Left hindlimb (tissue), 1 donor: ENCODE data around the gene INVS.
A peak's percentile ranks its signal among the peaks of the same experiment; 100 is the strongest.
"Not testable (repeated sequence)": the region's sequence is repeated elsewhere in the genome, so short reads cannot be mapped to it uniquely, and the experiment has no call there.

Experiments used
- DNase-seq: peaks from one replicate; pipeline ENCODE4 v3.0.0-alpha.2; 2018

INVS gene

DNA sequence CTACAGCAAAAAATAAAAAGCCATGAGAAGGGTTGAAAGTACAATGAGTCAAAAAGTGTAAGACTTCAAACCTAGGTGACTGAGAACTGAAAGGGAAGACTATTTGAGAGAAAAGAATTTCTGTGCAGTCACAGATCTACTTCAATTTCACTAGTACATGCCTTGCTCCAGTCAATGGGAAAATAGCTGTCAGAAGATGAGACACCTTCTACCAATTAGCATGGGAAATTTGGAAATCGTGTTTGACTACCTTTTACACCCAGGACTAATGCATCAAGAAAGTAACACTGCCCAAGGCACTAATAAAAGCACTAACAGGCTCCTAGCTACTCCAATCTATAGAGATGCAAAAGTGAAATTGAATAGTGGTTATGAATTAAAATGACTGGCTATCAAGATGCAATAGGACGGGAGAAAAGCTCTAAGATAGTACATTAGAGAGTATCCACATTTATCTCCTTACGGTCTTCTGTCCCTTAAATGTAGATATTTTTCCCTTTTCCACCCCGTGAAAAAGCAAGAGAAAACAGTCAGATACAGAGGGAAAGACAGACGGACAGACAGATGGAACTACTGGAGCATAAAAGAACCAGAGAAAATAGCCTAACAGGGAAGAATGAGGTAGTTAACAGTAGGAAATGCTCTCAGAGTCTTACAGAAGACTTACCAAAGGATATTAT is 15.5 kb upstream of the INVS start:
- no peak for DNase-seq

DNA sequence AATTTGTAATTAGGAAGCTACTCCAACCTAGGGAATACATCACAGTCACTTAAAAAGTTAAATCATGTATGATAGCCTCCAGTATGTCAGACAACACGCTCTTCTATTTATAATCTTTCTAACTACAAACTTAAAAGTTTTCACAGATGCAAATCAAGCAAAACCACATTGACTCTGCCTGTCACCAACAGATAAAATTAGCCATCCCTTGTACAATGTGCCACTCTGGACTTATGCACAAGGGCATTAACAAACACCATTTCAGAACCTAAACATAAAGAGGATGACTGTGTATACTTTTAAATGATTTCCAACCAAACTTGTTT is 15.0 kb upstream of the INVS start:
- DNase-seq: no peak

DNA sequence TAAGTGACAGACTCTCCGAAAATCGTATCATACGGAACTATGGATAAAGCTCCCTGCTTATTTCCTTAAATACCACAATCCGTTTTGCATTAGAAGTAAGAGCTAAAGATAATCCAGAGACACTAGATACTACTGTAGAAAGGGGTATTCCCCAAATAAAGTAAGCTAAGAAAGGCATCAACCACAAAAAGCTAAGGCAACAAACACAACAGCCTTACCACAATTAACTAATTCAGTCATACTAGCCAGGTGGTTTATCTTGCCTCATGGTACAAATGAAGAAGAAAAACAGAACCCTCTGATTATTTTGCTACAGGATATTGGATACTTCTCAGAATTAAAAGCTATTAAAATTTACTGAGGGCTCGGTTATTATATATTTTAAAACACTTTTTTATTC is 14.3 kb upstream of the INVS start:
- no peak for DNase-seq

DNA sequence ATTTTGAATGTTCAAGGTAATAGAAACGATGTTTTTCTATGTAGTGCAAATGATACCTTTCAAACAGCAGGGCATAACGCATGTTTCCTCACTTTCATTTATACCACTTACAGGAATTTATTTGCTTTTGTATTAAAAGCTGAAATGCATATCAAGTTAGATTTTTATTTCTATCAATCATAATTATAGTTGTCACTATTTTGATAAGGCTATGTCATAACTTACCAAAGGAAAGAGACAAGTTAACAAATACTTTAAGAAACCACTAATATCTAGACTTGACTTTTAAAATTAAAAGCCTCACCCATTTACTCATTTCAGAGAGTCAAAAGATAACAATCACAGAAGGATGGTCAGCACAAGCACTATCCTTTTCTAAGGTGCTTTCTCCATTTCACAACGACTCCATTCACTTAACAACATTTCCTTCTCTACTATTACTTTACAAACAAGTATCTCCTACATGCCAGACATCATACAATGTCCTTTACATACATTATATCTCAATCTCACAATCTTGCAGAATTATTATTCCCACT is 12.9 kb upstream of the INVS start:
- no peak for DNase-seq

DNA sequence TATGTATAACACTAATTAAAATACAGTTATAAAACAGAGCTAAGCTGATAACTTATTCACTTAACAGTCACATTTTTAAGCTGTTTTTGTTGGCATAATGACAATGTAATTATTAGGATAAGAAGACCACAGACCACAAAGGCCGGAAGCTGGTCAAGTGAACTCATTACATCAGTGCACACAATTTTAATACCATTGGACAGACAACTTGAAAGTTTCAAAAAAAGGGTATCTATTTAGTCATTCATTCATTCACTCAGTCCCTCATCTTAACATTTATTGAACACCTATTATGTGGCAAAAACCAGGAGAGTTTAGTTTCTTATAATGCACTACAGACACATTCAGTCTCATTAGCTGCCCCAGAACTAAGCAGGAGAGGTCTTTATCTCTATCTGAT is 11.8 kb upstream of the INVS start:
- DNase-seq: no peak

DNA sequence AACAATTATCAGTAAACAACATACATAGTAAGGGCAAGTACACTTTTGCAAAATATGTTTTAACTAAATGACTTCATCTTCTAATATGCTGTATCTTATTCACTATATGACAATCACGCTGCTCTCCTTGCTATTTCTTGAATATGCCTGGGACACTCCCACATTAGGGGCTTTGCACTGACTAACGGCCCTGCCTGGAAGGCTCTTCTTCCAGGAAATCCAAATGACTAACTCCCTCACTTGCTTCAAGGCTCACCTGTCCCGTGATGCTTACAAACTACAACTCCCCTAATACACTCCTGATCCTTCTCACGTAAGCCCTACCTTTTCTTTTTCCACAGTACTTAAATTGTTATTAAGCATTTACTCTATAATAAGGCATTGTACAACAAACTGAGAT is 10.8 kb upstream of the INVS start:
- no peak for DNase-seq

DNA sequence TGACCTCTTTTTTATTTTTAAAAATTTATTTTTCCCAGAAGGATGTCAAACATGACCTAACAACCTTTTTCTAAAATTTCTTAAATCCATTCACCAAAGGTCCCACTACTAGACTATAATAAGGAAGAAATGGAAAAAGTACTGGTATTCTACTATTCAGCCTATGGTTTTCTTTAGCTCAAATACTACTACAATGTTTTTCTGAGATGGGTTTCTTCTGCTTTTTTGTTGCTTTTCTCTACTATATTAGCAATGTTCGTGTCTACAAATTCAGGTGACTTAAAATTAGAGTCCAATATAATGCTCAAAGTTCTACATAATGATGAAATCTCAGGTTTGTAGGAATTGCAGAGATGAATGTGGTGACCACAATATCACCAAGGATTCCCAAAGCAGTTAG is 8.2 kb upstream of the INVS start:
- DNase-seq: no peak

DNA sequence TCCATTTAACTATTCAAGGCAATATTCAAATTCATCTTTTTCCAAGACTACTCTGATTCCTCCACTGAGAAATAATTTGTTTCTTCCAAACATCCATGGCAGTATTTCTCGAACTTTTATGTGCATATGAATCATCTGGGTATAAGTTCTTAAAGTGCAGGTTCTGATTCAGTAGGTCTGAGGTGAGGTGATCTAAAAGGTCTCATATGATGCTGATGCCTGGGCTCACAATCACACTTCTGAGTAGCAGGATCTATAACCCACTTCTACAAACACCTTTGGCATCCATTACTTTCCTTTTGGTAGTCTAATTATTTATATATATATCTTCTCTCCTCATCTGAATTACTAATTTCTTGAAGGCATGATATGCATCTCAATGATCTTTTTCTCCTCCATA is 7.4 kb upstream of the INVS start:
- DNase-seq: no peak

DNA sequence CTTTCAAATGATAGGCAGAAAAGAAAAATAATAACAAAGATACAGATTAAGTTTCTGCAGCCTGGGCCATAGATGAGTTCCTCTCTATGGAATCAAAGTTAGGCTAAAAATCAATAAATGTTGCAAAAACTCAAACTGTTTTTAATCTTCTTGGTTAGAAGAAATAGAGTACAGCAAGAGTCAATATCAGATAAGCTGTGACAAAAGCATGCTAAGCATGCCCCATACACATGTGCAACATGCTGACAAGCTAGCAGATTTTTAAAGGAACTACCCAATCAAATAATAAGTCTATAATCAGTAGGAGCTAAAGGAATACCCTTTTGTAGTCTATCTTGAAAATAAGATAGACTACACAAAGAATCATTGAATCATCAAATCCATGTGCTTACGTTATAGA is 7.0 kb upstream of the INVS start:
- no peak for DNase-seq

DNA sequence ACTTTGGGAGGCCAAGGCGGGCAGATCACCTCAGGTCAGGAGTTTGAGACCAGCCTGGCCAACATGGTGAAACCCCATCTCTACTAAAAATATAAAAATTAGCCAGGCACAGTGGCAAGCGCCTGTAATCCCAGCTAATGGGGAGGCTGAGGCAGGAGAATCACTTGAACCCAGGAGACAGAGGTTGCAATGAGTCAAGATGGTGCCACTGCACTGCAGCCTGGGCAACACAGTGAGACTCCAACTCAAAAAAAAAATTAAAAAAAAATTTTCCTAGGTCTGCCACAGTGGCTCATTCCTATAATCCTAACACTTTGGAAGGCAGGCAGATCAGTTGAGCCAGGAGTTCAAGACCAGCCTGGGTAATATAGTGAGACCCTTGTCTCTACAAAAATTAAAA is 4.6 kb upstream of the INVS start:
- not testable (repeated sequence) for DNase-seq

DNA sequence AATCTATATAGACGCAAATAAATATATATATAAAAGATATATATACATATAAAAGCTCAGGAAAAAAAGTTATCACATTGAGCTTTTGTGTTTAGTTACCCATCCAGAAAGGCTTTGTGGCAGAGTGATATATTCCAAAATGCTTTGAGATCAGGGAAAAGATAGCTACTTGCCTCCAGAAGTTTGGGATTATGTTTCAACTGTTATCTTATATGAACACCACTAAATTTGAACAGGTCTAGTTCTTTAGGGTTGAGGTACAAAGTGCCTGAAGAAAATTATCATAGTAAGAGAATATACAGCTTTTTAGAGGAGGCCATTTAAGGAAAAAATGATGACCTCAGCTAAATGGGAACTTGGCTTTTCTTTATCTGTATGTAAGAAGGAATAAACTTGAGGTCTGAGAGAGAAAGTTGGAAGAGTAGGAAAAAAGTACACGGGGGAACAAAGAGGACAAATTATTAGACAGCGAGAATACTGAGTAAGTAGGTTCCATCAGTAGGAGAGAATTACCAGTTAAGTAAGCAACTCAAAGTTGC is 2.6 kb upstream of the INVS start:
- DNase-seq: no peak

DNA sequence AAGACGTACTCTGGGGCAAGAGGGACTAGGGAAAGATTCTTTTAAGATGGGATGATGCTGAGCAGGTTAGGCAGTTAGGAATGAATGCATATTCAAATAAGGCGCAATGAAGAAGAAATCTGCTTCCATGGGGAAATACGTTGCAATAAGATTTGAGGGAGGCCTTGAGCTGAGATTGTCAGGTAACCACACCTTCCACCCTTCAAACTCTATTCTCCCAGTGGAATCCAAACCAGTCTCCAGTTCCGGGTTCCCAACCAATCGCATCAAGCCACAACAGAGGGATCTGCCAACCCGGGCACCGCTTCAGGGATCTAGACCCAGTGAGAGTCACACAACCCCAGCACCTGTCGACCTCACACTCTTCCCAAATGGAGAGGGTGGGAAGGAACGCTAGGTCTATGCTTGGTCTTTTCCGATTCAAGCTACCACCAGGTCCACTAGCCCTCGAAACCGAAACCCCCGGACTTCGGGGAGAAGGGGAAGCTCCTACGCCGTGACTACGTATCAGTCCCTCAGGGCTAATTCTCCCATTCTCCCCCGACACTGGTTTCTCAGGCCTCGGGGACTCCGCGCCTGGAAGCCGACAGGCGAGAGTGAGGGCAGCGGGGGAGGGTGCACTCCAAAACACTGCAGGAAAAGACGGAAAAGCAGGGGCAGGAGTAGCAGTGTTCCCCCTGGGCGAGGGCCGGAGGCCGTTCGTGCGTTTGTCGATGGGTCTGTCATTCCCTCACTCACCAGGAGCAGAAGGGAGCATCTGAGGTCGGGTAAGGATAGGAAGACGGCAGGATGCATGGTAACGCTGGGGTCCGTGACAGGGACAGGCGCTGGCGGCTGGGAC is 777 bp upstream of the INVS start:
- DNase-seq: peak; percentile 44

DNA sequence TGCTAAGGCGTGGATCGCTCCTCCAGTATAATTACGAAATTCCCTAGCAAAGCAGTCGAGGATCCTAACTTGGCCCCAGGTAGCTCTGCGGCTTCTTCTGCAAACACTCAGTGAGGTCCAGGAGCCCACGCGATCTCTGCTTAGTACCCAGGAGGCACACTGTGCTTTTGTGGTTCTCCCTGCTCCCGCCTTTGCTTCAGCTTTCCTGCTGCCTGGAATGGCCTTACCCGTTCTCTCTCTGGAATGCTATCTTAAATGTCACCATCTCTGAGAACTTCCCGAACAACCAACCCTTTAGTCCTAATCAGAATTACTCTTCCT is 639 bp downstream of the INVS start:
- DNase-seq: no peak

DNA sequence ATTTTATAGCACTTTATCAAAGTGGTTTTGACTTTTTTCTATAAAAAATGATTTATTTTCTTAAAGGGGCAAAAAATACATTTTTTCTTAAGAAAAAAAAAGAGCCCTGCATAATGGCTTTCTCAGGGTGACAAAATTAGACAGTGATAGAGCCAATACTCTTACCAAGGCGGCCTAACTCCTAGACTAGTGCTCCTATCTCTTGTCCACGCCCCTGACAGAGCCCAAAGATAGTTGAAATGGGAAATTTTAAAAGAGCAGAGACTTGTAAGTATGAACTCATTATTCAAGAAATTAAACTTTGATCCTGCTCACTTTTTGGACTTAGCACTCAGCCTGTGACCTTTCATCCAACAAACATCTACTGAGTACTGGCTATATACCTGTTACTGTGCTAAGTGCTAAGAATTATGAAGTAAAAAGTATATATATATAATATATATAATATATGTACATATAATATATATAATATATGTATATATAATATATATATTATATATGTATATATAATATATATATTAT is 1.2 kb downstream of the INVS start:
- no peak for DNase-seq

DNA sequence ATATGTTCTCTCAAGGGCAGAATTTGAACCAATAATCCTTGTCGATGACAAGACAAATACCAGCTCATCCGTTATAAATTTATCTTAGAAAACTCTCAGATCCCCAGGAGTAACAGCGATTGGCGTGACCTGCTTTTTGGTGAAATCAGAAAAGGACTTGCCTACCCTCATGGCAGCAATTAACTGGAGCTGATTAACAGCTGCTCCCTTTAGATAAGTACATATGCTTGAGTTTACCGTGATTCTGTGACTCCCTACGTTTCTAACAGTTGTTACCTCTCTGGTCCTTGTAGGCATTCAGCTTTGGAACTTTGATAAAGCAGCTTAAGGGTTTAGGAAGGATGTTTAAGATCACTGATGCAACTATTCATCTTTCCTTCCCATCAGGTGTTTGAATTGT is 2.6 kb downstream of the INVS start:
- no peak for DNase-seq

DNA sequence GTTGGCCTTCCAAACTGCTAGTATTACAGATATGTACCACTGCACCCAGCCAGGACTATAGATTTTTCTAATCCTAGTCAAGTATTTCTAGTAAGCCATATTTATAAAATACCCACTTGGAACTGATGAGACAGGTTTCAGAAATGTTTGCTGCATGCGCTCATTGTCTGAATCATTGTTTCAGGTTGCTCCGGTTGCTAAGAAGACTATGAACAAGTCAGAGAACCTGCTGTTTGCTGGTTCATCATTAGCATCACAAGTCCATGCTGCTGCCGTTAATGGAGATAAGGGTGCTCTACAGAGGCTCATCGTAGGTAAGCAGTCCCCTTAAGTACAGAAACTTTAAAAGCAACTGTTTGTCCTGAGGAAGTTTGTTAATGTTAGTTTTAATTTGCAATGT is 5.3 kb downstream of the INVS start:
- no peak for DNase-seq

DNA sequence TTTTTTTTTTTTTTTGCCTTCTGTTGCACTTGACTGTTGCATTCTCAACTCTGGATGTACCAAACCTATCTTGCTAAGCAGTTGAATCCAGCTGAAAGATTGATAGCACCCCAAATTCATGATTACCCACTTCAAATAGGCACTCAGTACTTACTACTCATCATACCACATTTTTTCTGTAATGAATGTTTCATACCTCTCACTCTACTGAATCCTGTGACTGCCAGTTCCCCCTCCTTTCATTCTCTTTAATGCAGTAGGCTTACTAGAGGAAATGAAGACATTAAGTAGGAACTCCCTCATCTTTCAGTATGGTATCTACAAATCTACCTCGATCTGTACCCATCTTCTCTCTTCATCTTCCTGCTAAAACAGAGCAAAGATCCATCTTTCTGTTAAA is 6.8 kb downstream of the INVS start:
- no peak for DNase-seq

DNA sequence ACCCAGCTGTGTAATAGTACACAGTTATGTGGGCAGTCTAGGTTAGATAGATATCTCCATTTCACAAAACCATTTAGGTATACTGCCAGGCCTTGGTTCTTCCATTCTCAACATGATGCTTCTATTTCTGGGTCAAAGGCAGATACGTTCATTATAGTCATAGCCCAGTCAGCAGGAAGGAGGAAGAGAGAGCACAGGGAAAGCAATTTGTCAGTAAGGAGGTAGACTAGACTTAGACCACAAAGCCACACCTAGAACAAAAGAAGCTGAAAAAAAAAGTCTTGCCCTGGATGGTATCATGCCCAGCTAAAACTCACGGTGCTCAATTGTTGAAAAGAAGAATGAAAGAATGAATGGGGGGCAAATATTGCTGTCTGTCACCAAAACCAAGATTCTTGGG is 7.6 kb downstream of the INVS start:
- no peak for DNase-seq

DNA sequence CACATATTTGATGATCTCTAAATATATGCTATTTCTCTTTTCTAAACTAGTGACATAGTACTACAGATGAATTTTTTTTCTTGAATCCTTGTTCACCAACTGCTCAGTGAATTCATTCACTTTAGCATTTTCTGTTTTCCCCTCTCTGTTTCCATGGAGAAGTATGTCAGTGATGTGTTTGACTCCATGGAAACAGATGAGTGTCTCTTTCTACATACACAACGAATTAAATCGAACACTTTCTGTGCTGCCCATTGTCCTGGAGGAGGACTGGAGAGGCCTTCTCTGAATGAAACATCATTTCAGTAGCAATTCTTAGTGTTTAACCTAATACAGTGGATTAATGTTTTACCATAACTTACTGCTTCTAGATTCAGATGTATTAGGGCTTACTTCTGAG is 9.5 kb downstream of the INVS start:
- no peak for DNase-seq

DNA sequence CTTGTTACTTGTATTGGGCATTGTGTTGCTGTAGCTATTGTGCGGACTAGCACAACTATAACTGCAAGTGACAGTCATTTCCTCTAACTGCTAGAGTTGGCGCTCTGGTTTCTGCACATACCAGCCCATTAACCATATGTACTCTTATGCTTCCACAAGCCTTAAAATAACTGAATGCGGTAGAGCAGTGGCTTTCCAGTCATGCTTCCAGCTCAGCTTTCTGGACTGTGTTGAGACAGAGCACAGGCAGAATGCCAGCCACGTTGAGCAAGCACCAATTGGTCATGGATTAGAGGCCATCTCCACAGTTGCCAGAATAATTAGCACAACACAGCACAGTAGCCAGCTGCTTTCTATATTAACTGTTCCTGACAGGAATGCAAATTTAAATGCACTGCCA is 12.2 kb downstream of the INVS start:
- peak; percentile 86 for DNase-seq

DNA sequence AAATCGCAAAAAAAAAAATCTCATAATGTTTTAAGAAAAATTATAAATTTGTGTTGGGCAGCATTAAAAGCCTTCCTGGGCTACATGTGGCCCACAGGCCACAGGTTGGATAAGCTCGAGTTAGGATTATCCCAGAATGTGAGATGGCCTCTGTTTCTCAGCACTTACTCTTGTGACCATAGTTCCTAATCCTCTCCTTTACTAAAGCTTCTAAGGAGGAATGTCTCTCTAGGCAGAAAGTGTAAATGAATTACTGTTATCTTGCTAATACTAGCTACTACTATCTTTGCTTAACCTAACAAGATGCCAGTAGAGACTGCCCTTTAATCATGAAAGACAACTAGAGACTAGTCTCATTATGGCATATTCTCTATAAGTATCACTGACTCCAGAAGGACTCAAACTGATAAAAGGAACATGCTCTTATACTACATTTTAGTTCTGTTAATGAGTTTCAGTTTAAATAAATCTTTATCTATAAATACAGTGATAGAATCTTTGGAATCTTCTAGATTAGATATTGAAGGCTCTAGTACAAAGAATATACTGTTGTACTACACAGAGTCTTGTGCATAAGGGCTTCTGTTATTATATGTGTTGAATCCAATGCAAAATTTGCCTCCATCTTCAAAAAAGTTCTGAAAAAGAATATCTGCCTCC is 13.8 kb downstream of the INVS start:
- no peak for DNase-seq

DNA sequence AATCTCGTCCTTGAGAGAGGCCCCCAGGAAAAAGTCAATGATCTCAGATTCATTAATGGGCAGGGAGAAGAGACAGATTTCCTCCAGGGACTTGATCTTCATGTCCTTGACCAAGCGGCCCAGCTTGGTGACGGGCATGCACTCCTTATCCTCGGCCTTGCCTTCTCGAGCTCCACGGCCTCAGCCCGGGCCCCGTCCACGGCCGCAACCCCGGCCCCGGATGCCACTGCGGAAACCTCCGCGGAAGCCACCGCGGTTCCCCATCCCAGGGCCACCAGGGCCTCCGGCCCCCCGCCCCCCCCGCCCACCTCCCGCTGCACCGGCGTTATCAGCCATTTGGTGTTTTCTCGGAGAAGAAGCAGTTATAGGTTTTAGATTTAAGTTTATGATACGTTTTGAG is 18.3 kb downstream of the INVS start:
- DNase-seq: no peak

DNA sequence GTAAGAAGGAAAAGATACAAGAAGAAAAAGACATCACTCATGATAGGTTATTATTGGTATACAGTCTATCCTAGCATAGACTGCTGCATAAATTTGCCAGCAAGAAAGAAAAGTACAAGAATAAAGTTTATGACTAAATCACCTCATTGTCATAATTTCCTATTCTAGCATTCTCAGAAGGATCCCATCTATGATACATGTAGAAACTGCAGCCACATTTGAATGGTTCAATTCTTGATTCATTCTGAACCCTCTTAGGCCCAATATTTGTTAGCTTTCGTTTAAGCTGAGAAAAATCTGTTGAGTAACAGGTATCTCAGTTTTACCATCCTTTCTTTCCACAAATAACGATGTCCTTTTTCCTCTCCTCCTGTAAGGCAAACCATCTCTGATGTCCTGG is 21.2 kb downstream of the INVS start:
- DNase-seq: no peak

DNA sequence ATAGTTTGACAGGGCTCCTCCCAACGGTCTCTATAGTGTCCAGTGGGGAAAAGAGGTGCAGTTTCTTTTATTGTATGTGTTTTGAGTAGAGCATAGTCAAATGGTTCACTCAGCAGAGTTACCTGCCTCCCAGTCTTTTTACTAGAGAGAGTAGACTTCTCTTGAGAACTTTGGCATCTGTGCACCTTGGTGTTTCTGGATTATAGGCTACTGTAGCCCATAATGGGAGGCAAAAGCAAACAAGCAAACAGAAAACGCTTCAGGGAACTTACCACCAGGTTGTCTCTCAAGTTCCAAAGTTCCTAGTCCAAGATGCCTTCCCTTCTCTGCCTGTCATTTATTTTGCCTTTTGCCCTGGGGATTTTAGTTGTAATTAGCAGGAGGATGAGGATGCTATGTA is 26.2 kb downstream of the INVS start:
- DNase-seq: no peak
